Endodermal cell (in vitro differentiated cells): ENCODE results near the gene CLIC6. TPM values are rescaled to one million over a fixed set of nuclear protein-coding genes. Genes with fewer than 3 reads are reported as not detected.

Experiments used
- DNase-seq: peaks from one replicate; pipeline ENCODE4 v3.0.0-alpha.2; 2017
- H3K27ac ChIP-seq: 2 replicates; pipeline ENCODE4 v1.5.1; 2013; ENCODE audit warnings: mild to moderate bottlenecking, low read depth, low read length, moderate library complexity
- H3K27me3 ChIP-seq: 2 replicates; pipeline ENCODE4 v1.6.1; 2013; ENCODE audit warnings: mild to moderate bottlenecking, low read length, moderate library complexity; ENCODE audit not compliant: insufficient read depth, control insufficient read depth, poor library complexity, severe bottlenecking
- H3K36me3 ChIP-seq: 2 replicates; pipeline ENCODE4 v1.7.0; 2013; ENCODE audit warnings: mild to moderate bottlenecking, low read length, moderate library complexity; ENCODE audit not compliant: control insufficient read depth, insufficient read depth
- H3K4me1 ChIP-seq: one replicate; pipeline ENCODE4 v1.7.0; 2013; ENCODE audit warnings: low read length; ENCODE audit not compliant: control insufficient read depth, insufficient read depth
- H3K4me3 ChIP-seq: 2 replicates; pipeline ENCODE4 v1.5.1; 2013; ENCODE audit warnings: mild to moderate bottlenecking, low read length, moderate library complexity
- H3K9ac ChIP-seq: 2 replicates; pipeline ENCODE4 v1.6.1; 2013; ENCODE audit warnings: mild to moderate bottlenecking, low read length, moderate library complexity; ENCODE audit not compliant: poor library complexity, severe bottlenecking; ENCODE audit errors: extremely low read depth
- H3K9me3 ChIP-seq: 2 replicates; pipeline ENCODE4 v1.6.1; 2013; ENCODE audit warnings: mild to moderate bottlenecking, low read length, moderate library complexity; ENCODE audit not compliant: control insufficient read depth
- H3K27ac Mint-ChIP-seq: 2 replicates; pipeline ENCODE4 v1.8.0; 2020; ENCODE audit warnings: mixed read lengths
- H3K27me3 Mint-ChIP-seq: 2 replicates; pipeline ENCODE4 v1.8.0; 2021; ENCODE audit warnings: mild to moderate bottlenecking, mixed read lengths; ENCODE audit not compliant: insufficient read depth
- H3K36me3 Mint-ChIP-seq: 2 replicates; pipeline ENCODE4 v1.8.0; 2020; ENCODE audit warnings: low read depth, mixed read lengths
- H3K4me1 Mint-ChIP-seq: 2 replicates; pipeline ENCODE4 v1.8.0; 2020; ENCODE audit warnings: mixed read lengths
- H3K4me3 Mint-ChIP-seq: 2 replicates; pipeline ENCODE4 v1.8.0; 2020; ENCODE audit warnings: mild to moderate bottlenecking, moderate library complexity, mixed read lengths
- H3K9me3 Mint-ChIP-seq: 2 replicates; pipeline ENCODE4 v1.8.0; 2020; ENCODE audit warnings: mild to moderate bottlenecking, mixed read lengths
- WGBS, 2 experiments: methylation state at CpG; one replicate each; pipeline versions ENCODE4 v1.1.5 to v1.1.7; 2013; ENCODE audit warnings: missing lambda C conversion rate in 2 of 2, mixed read lengths in 1 of 2; ENCODE audit not compliant: insufficient coverage in 1 of 2, insufficient read length in 1 of 2; 5-methylcytosine and 5-hydroxymethylcytosine counted together
- total RNA-seq, 2 donors: library from RNA; stranded (reverse); fragmentation: NEBNext Ultra II Directional in 1 of 2; extraction: Animal tissue kit (Norgen Biotek cat#: 25700) in 1 of 2; gene quantifications; 2 replicates in 1 of 2; 3 replicates in 1 of 2; pipeline ENCODE4 v1.2.1, GENCODE V29; 2021
- TF ChIP-seq, protein P1 (sequence below): fragments of 200-600 bp; sonication (generic); conservative IDR thresholded peaks from 2 replicates; pipeline ENCODE4 v1.5.0; 2021; ENCODE audit warnings: antibody characterized with exemption, mild to moderate bottlenecking

Gene CLIC6
- total RNA-seq, 2 donors from 2014 or later, result 1.7 to 2.4 TPM

DNA sequence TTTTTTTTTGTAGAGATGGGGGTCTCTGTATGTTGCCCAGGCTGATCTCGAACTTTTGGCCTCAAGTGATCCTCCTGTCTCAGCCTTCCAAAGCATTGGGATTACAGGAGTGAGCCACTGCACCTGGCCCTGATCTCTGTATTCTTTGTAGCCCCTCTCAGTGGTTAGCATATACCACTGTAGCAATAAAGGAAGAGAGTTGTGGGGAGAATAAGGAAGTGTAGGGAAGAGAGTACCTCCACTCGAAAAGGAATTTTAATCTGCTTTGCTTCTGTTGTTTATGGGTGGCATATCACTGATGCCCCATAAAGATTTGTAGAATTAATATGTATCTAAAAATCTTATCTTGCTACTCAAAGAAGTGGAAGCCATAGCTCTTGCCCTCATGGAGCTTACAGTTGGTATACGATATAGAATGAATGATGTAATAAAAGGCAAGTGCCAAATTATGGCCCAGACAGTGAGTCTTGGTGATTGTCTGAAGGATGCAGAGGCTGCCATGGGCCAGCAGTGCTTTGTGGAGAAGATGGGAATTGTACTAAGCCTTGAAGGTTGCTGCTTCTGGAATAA, 96.0 kb downstream of the CLIC6 start:
- no peak overlapping the region for H3K27ac ChIP-seq
- 91 to 93% methylated on average over 3 of the region's 3 CpGs for WGBS, 2 experiments
- Mint-ChIP-seq H3K4me1 (no peaks in the 10 kb centered on the region), H3K36me3 (no peaks in the 10 kb centered on the region), H3K27ac (no peak overlapping the region), H3K4me3 (no peak overlapping the region), H3K27me3 (no peaks in the 10 kb centered on the region), H3K9me3 (peaks cover 3% of the 10 kb centered on the region)
- no peaks in the 10 kb centered on the region for H3K4me1 ChIP-seq
- TF ChIP-seq, protein P1, sequence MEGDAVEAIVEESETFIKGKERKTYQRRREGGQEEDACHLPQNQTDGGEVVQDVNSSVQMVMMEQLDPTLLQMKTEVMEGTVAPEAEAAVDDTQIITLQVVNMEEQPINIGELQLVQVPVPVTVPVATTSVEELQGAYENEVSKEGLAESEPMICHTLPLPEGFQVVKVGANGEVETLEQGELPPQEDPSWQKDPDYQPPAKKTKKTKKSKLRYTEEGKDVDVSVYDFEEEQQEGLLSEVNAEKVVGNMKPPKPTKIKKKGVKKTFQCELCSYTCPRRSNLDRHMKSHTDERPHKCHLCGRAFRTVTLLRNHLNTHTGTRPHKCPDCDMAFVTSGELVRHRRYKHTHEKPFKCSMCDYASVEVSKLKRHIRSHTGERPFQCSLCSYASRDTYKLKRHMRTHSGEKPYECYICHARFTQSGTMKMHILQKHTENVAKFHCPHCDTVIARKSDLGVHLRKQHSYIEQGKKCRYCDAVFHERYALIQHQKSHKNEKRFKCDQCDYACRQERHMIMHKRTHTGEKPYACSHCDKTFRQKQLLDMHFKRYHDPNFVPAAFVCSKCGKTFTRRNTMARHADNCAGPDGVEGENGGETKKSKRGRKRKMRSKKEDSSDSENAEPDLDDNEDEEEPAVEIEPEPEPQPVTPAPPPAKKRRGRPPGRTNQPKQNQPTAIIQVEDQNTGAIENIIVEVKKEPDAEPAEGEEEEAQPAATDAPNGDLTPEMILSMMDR, result no peak
- no peaks in the 10 kb centered on the region for H3K9me3 ChIP-seq
- H3K9ac ChIP-seq, result no peak overlapping the region
- H3K4me3 ChIP-seq, result no peak overlapping the region
- H3K36me3 ChIP-seq, result no peaks in the 10 kb centered on the region
- no peaks in the 10 kb centered on the region for H3K27me3 ChIP-seq
- no peak for DNase-seq

DNA sequence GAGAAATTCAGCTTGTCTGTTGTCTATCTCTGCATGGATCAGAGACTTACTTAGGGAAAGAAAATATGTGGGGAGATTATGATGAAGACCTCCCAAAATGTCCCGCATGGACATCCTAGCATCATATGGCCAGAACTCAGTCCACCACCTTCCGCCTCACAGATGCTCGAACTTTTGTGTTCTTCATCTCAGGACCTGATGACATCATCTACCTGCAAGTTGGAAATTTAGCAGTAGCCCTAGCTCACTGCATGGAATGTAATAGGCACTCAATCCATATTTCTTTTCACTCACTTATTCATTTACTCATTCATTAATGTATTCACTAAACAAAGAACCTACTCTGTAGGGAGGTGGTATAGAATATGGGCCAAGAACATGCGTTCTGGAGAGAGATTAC, 96.8 kb downstream of the CLIC6 start:
- Histone ChIP-seq H3K9me3 (no peaks in the 10 kb centered on the region), H3K4me3 (no peak overlapping the region), H3K27me3 (no peaks in the 10 kb centered on the region), H3K27ac (no peak overlapping the region), H3K4me1 (no peaks in the 10 kb centered on the region), H3K36me3 (no peaks in the 10 kb centered on the region), H3K9ac (no peak overlapping the region)
- Mint-ChIP-seq H3K9me3 (peaks cover 3% of the 10 kb centered on the region), H3K27ac (no peak overlapping the region), H3K27me3 (no peaks in the 10 kb centered on the region), H3K36me3 (no peaks in the 10 kb centered on the region), H3K4me3 (no peak overlapping the region), H3K4me1 (no peaks in the 10 kb centered on the region)
- no peak for DNase-seq
- 88 to 97% methylated on average over 3 to 4 of the region's 4 CpGs for WGBS, 2 experiments
- TF ChIP-seq, protein P1, result no peak

DNA sequence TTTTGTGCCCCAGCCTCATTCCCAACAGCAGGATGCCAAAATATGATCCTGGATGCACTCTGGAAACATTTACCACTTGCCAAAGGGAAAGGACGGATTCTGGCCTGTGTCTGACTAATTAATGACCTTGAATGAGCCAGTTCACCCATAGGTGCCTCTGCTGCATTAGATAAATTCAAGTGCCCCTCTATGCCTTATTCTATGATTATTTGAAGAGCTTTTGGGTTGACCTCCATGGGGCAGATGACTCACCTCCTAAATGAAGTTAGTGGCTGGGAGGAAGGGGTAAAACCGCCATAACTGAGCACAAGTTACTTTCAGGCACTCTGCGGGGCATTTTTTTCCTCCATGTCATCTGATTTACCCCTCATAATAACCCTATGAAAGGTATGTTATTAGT, 98.1 kb downstream of the CLIC6 start:
- H3K4me1 ChIP-seq, result no peaks in the 10 kb centered on the region
- H3K9me3 ChIP-seq, result no peaks in the 10 kb centered on the region
- no peaks in the 10 kb centered on the region for H3K36me3 ChIP-seq
- H3K27ac ChIP-seq, result no peak overlapping the region
- H3K9me3 Mint-ChIP-seq, result peaks cover 3% of the 10 kb centered on the region
- no peak overlapping the region for H3K4me3 ChIP-seq
- H3K4me3 Mint-ChIP-seq, result no peak overlapping the region
- TF ChIP-seq, protein P1, result no peak
- no peak for DNase-seq
- no peaks in the 10 kb centered on the region for H3K27me3 ChIP-seq
- H3K4me1 Mint-ChIP-seq, result no peaks in the 10 kb centered on the region
- no peaks in the 10 kb centered on the region for H3K36me3 Mint-ChIP-seq
- H3K27ac Mint-ChIP-seq, result no peak overlapping the region
- 90 to 100% methylated on average over 1 of the region's 3 CpGs for WGBS, 2 experiments
- no peaks in the 10 kb centered on the region for H3K27me3 Mint-ChIP-seq
- H3K9ac ChIP-seq, result no peak overlapping the region

Other genes with a start within 250 kb of the CLIC6 start
- not detected for gene SMIM34, start 245.0 kb upstream of the CLIC6 start, total RNA-seq
- gene KCNE1, start 156.8 kb upstream of the CLIC6 start, total RNA-seq, result under 1 TPM in 1 of 2 donors, not detected in 1; 0.24 TPM
- 1 to 10 TPM; 6.1 to 6.7 TPM for gene RCAN1, start 53.9 kb upstream of the CLIC6 start, total RNA-seq